SK-N-MC (cell line): ENCODE measurements around the gene AGR3.

ENCODE experiments used
- EZH2 ChIP-seq: fragments of 200-600 bp; sonication (generic); IDR thresholded peaks from one replicate; pipeline ENCODE4 v1.6.1; 2017; ENCODE audit warnings: antibody characterized with exemption
- POLR2AphosphoS5 ChIP-seq: IDR thresholded peaks from 2 replicates; pipeline ENCODE4 v1.6.1; 2012; ENCODE audit warnings: mild to moderate bottlenecking, low read depth, low read length, borderline replicate concordance

DNA sequence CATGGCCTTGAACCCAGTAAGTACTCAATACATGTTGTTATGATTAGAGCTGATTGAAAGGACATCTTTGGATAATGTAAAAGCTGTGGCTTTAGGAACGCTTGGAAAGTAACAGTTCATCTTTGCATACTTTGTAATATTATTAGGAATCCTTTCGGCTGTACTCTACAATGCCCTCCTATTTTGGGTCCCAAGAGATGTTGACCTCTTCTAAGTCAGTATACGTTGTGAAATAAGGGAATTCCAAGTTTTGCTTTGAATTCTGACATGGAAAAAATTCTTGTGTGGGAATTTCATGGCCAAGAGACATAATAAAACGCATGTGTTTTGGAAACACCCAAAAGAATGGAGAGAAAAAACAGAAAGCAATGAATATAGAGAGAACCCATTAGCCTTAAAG is 7.7 kb downstream of the AGR3 start:
- TF ChIP-seq POLR2AphosphoS5 = no peak
- no peak for TF ChIP-seq EZH2
